GM23338 (cell line): ENCODE results near the gene L3MBTL1. TPM values are rescaled to one million over a fixed set of nuclear protein-coding genes. Genes with fewer than 3 reads are reported as not detected.

Experiments used
- ATAC-seq: fragments of 200-7000 bp; cut with Tn5 transposase; 3 replicates; pipeline ENCODE4 v1.9.1; 2020
- DNase-seq: peaks from one replicate; pipeline ENCODE4 v3.0.0-alpha.2; 2015; ENCODE audit warnings: low spot score
- H2AFZ ChIP-seq: fragments of 200-600 bp; sonication (generic); 2 replicates; pipeline ENCODE4 v1.8.0; 2016; ENCODE audit warnings: antibody characterized with exemption, mild to moderate bottlenecking, moderate library complexity
- H3F3A ChIP-seq: fragments of 200-600 bp; sonication (generic); replicated peaks from 2 replicates; pipeline ENCODE4 v1.8.0; 2017; ENCODE audit warnings: antibody characterized with exemption, mixed run types, low read depth
- H3K27ac ChIP-seq: fragments of 200-600 bp; sonication (generic); 2 replicates; pipeline ENCODE4 v1.6.1; 2016; ENCODE audit warnings: low read depth
- H3K27me3 ChIP-seq: fragments of 200-600 bp; sonication (generic); 2 replicates; pipeline ENCODE4 v1.8.0; 2016; ENCODE audit warnings: mild to moderate bottlenecking, mixed run types, moderate library complexity; ENCODE audit not compliant: insufficient read depth
- H3K36me3 ChIP-seq: fragments of 200-600 bp; sonication (generic); 2 replicates; pipeline ENCODE4 v1.8.0; 2016; ENCODE audit warnings: mild to moderate bottlenecking; ENCODE audit not compliant: insufficient read depth
- H3K4me1 ChIP-seq: fragments of 200-600 bp; sonication (generic); 2 replicates; pipeline ENCODE4 v1.8.0; 2016; ENCODE audit warnings: mild to moderate bottlenecking, moderate library complexity; ENCODE audit not compliant: insufficient read depth
- H3K4me2 ChIP-seq: fragments of 200-600 bp; sonication (generic); 2 replicates; pipeline ENCODE4 v1.7.1; 2017; ENCODE audit warnings: mixed run types
- H3K4me3 ChIP-seq: fragments of 200-600 bp; sonication (generic); 2 replicates; pipeline ENCODE4 v1.6.1; 2016; ENCODE audit warnings: mixed run types
- H3K79me2 ChIP-seq: fragments of 200-600 bp; sonication (generic); replicated peaks from 2 replicates; pipeline ENCODE4 v1.8.0; 2017; ENCODE audit warnings: mild to moderate bottlenecking; ENCODE audit not compliant: insufficient read depth
- H3K9me2 ChIP-seq: fragments of 200-600 bp; sonication (generic); 2 replicates; pipeline ENCODE4 v1.8.0; 2017; ENCODE audit not compliant: insufficient read depth
- H4K20me1 ChIP-seq: fragments of 200-600 bp; sonication (generic); replicated peaks from 2 replicates; pipeline ENCODE4 v1.8.0; 2017; ENCODE audit warnings: mild to moderate bottlenecking; ENCODE audit not compliant: insufficient read depth
- H3K27ac Mint-ChIP-seq: 2 replicates; pipeline ENCODE4 v1.8.0; 2020; ENCODE audit warnings: inconsistent platforms, mild to moderate bottlenecking, moderate library complexity, mixed read lengths
- H3K27me3 Mint-ChIP-seq: 3 replicates; pipeline ENCODE4 v1.8.0; 2022; ENCODE audit warnings: low read depth, mild to moderate bottlenecking, moderate library complexity, mixed read lengths, inconsistent platforms; ENCODE audit not compliant: insufficient read depth, poor library complexity
- H3K36me3 Mint-ChIP-seq: 3 replicates; pipeline ENCODE4 v1.8.0; 2021; ENCODE audit warnings: low read depth, mild to moderate bottlenecking, inconsistent platforms, moderate library complexity, mixed read lengths
- H3K4me1 Mint-ChIP-seq: 3 replicates; pipeline ENCODE4 v1.8.0; 2020; ENCODE audit warnings: mild to moderate bottlenecking, inconsistent platforms, mixed read lengths
- H3K4me3 Mint-ChIP-seq: 3 replicates; pipeline ENCODE4 v1.8.0; 2021; ENCODE audit warnings: moderate library complexity, mild to moderate bottlenecking, inconsistent platforms, mixed read lengths
- H3K9me3 Mint-ChIP-seq: 3 replicates; pipeline ENCODE4 v1.8.0; 2020; ENCODE audit warnings: moderate library complexity, mild to moderate bottlenecking, inconsistent platforms, mixed read lengths
- CREB1 ChIP-seq: fragments of 250-450 bp; sonication (Bioruptor Pico); IDR thresholded peaks from 2 replicates; pipeline ENCODE4 v1.5.0; 2020; ENCODE audit warnings: low read depth, mild to moderate bottlenecking, moderate library complexity
- CTCF ChIP-seq, 2 experiments: fragments of 200-600 bp in 1 of 2; sonication (generic) in 1 of 2; conservative IDR thresholded peaks; 2 replicates each; pipeline versions ENCODE4 v1.5.1 to v1.6.1; 2016 to 2017; ENCODE audit warnings: antibody characterized with exemption in 2 of 2, low read depth in 2 of 2, mild to moderate bottlenecking in 2 of 2, moderate library complexity in 1 of 2
- ETS1 ChIP-seq: IDR thresholded peaks from 2 replicates; pipeline ENCODE4 v1.6.1; 2016; ENCODE audit warnings: antibody characterized with exemption
- EZH2 ChIP-seq: fragments of 200-600 bp; sonication (generic); IDR thresholded peaks from one replicate; pipeline ENCODE4 v1.8.0; 2017; ENCODE audit warnings: antibody characterized with exemption, mild to moderate bottlenecking, low read depth; ENCODE audit not compliant: unreplicated experiment
- EZH2phosphoT487 ChIP-seq: fragments of 200-600 bp; sonication (generic); IDR thresholded peaks from one replicate; pipeline ENCODE4 v1.8.1; 2018; ENCODE audit warnings: antibody characterized with exemption; ENCODE audit not compliant: unreplicated experiment
- JUNB ChIP-seq: IDR thresholded peaks from one replicate; pipeline ENCODE4 v1.6.1; 2016; ENCODE audit warnings: antibody characterized with exemption; ENCODE audit not compliant: unreplicated experiment
- NANOG ChIP-seq: IDR thresholded peaks from 2 replicates; pipeline ENCODE4 v1.6.1; 2016; ENCODE audit warnings: antibody characterized with exemption, borderline replicate concordance
- POLR2AphosphoS5 ChIP-seq: IDR thresholded peaks from 2 replicates; pipeline ENCODE4 v1.6.1; 2016; ENCODE audit warnings: antibody characterized with exemption, low read depth
- REST ChIP-seq: IDR thresholded peaks from one replicate; pipeline ENCODE4 v1.6.1; 2018; ENCODE audit warnings: antibody characterized with exemption; ENCODE audit not compliant: unreplicated experiment
- STAT1 ChIP-seq: IDR thresholded peaks from one replicate; pipeline ENCODE4 v1.6.1; 2016; ENCODE audit warnings: antibody characterized with exemption; ENCODE audit not compliant: unreplicated experiment
- ZNF114 ChIP-seq: fragments of 250-450 bp; sonication (Bioruptor Pico); IDR thresholded peaks from 2 replicates; pipeline ENCODE4 v1.5.0; 2020; ENCODE audit warnings: mild to moderate bottlenecking, moderate library complexity
- ZNF331 ChIP-seq: fragments of 250-450 bp; sonication (Bioruptor Pico); IDR thresholded peaks from 2 replicates; pipeline ENCODE4 v1.5.0; 2020; ENCODE audit warnings: low read depth, mild to moderate bottlenecking, moderate library complexity
- ZNF462 ChIP-seq: fragments of 250-450 bp; sonication (Bioruptor Pico); IDR thresholded peaks from 2 replicates; pipeline ENCODE4 v1.5.0; 2020; ENCODE audit warnings: mild to moderate bottlenecking, moderate library complexity
- polyA plus RNA-seq: library from polyadenylated mRNA; unstranded; fragments of >200 nt; fragmentation: Nextera tagmentation; extraction: Ambion mirVana; gene quantifications from 2 replicates; pipeline ENCODE4 v1.2.1, GENCODE V29; 2016
- total RNA-seq: library from RNA; depleted of rRNA; stranded (reverse); fragments of >200 nt; shearing (Covaris generic); gene quantifications from 2 replicates; pipeline ENCODE4 v1.2.3, GENCODE V29; 2014

Gene L3MBTL1
- total and polyA plus RNA-seq, 2 experiments from 2014 or later: 6.5 to 33.6 TPM

- H3K36me3 ChIP-seq: no peaks in the 10 kb centered on the region
- H3K9me3 Mint-ChIP-seq: peaks cover 18% of the 10 kb centered on the region
- no peaks in the 10 kb centered on the region for H3K79me2 ChIP-seq
- DNase-seq: no peak
- TF ChIP-seq ZNF331 (CRISPR knock-in tag) (no peak), EZH2 (no peak), JUNB (no peak), ETS1 (no peak), CREB1 (no peak), ZNF462 (CRISPR knock-in tag) (no peak), STAT1 (no peak), CTCF (conservative IDR thresholded peaks at IDR 0.05; ENCODE audit: low read depth in 2 of 2) (no peak), EZH2phosphoT487 (no peak), ZNF114 (CRISPR knock-in tag) (no peak), NANOG (no peak), POLR2AphosphoS5 (no peak), REST (no peak)
- no peak overlapping the region for H3K4me3 ChIP-seq
- H3K27ac ChIP-seq: no peak overlapping the region
- no peaks in the 10 kb centered on the region for H3K27me3 ChIP-seq
- no peak overlapping the region for H2AFZ ChIP-seq
- H3K4me2 ChIP-seq: no peak overlapping the region
- peaks cover 7% of the 10 kb centered on the region; the same call in 2 of the 3 replicates for H3K4me1 Mint-ChIP-seq
- no peaks in the 10 kb centered on the region for H3K4me1 ChIP-seq
- H3K9me2 ChIP-seq: no peaks in the 10 kb centered on the region
- no peaks in the 10 kb centered on the region for H3F3A ChIP-seq
- no peaks in the 10 kb centered on the region; the same call in 1 of the 2 replicates for H4K20me1 ChIP-seq
- H3K4me3 Mint-ChIP-seq: no peak overlapping the region
- peaks cover 4% of the 10 kb centered on the region for H3K27me3 Mint-ChIP-seq
- ATAC-seq: no peak
- H3K36me3 Mint-ChIP-seq: peaks cover 27% of the 10 kb centered on the region
- H3K27ac Mint-ChIP-seq: no peak overlapping the region
Measured at GRCh38 chr20:43549416-43550065, 42.0 kb downstream of the L3MBTL1 start.
